ENCODE measurements around the gene PPP1R12B.
"Not testable (repeated sequence)": the region's sequence is repeated elsewhere in the genome, so short reads cannot be mapped to it uniquely, and the experiment has no call there.

DNA sequence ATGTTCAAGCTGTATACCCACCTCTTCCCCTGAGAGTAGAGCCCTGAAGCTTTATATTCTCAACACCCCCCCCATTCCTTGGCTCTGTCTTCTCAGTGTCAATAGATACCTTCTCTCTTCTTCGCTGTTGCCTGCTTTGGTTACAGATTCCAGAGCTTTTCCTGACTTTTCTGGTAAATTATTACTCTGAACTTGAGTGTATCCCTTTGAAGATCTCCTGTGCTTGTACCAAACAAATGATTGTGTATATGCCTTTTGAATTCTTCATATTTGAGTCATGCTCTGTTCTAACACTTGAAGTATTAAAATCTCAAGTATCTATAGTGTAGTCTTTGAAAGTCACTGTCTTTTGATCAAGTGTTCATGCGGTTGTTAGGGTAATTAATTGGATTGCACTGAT, 32.0 kb downstream of the PPP1R12B start:
- TF ChIP-seq, protein P1, sequence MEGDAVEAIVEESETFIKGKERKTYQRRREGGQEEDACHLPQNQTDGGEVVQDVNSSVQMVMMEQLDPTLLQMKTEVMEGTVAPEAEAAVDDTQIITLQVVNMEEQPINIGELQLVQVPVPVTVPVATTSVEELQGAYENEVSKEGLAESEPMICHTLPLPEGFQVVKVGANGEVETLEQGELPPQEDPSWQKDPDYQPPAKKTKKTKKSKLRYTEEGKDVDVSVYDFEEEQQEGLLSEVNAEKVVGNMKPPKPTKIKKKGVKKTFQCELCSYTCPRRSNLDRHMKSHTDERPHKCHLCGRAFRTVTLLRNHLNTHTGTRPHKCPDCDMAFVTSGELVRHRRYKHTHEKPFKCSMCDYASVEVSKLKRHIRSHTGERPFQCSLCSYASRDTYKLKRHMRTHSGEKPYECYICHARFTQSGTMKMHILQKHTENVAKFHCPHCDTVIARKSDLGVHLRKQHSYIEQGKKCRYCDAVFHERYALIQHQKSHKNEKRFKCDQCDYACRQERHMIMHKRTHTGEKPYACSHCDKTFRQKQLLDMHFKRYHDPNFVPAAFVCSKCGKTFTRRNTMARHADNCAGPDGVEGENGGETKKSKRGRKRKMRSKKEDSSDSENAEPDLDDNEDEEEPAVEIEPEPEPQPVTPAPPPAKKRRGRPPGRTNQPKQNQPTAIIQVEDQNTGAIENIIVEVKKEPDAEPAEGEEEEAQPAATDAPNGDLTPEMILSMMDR (IDR thresholded peaks at IDR 0.05; ENCODE audit: low read depth, low read length, poor library complexity, severe bottlenecking): not testable (repeated sequence)
- TF ChIP-seq EZH2phosphoT487 (IDR thresholded peaks at IDR 0.05; ENCODE audit: borderline replicate concordance, low read length): not testable (repeated sequence)
